H9 (cell line): ENCODE measurements around the gene PPP1R3C. TPM values are rescaled to one million over a fixed set of nuclear protein-coding genes. Genes with fewer than 3 reads are reported as not detected.

Source experiments
- DNase-seq: peaks from one replicate; pipeline ENCODE4 v3.0.0-alpha.2; 2017
- H2AFZ ChIP-seq: one replicate; pipeline ENCODE4 v1.6.1; 2013; ENCODE audit warnings: mild to moderate bottlenecking, low read length, control low read depth, moderate library complexity
- H2AK5ac ChIP-seq: 2 replicates; pipeline ENCODE4 v1.6.1; 2013; ENCODE audit warnings: low read length, control low read depth, mixed read lengths; ENCODE audit not compliant: insufficient read length
- H2BK120ac ChIP-seq: one replicate; pipeline ENCODE4 v1.6.1; 2013; ENCODE audit warnings: low read depth, mild to moderate bottlenecking, low read length, control low read depth, inconsistent platforms; ENCODE audit not compliant: poor library complexity, severe bottlenecking
- H2BK12ac ChIP-seq: 2 replicates; pipeline ENCODE4 v1.6.1; 2013; ENCODE audit warnings: low read length, control low read depth, mixed read lengths, low read depth; ENCODE audit not compliant: insufficient read length
- H2BK15ac ChIP-seq: 2 replicates; pipeline ENCODE4 v1.6.1; 2013; ENCODE audit warnings: low read depth, low read length, control low read depth
- H2BK20ac ChIP-seq: one replicate; pipeline ENCODE4 v1.6.1; 2013; ENCODE audit warnings: low read depth, mild to moderate bottlenecking, low read length, control low read depth, inconsistent platforms; ENCODE audit not compliant: poor library complexity, severe bottlenecking
- H2BK5ac ChIP-seq: 2 replicates; pipeline ENCODE4 v1.6.1; 2013; ENCODE audit warnings: low read length, control low read depth, mixed read lengths; ENCODE audit not compliant: insufficient read length
- H3K14ac ChIP-seq: 2 replicates; pipeline ENCODE4 v1.6.1; 2013; ENCODE audit warnings: low read length, control low read depth; ENCODE audit not compliant: insufficient read depth
- H3K18ac ChIP-seq: 2 replicates; pipeline ENCODE4 v1.6.1; 2013; ENCODE audit warnings: low read depth, mild to moderate bottlenecking, mixed read lengths, low read length, control low read depth; ENCODE audit not compliant: insufficient read length
- H3K23ac ChIP-seq: 2 replicates; pipeline ENCODE4 v1.6.1; 2013; ENCODE audit warnings: low read length, control low read depth, mixed read lengths, low read depth; ENCODE audit not compliant: insufficient read length
- H3K23me2 ChIP-seq: 2 replicates; pipeline ENCODE4 v1.6.1; 2013; ENCODE audit warnings: low read depth, mild to moderate bottlenecking, mixed read lengths, low read length, control low read depth; ENCODE audit not compliant: insufficient read length, poor library complexity, severe bottlenecking
- H3K27ac ChIP-seq: 2 replicates; pipeline ENCODE4 v1.5.1; 2013; ENCODE audit warnings: low read length, control low read depth, mixed read lengths, low read depth; ENCODE audit not compliant: insufficient read length
- H3K27me3 ChIP-seq: 2 replicates; pipeline ENCODE4 v1.6.1; 2013; ENCODE audit warnings: low read length, control low read depth, inconsistent platforms; ENCODE audit not compliant: insufficient read depth
- H3K4ac ChIP-seq: 2 replicates; pipeline ENCODE4 v1.6.1; 2013; ENCODE audit warnings: low read depth, mild to moderate bottlenecking, control low read depth, inconsistent platforms, low read length, moderate library complexity
- H3K4me1 ChIP-seq: 2 replicates; pipeline ENCODE4 v1.6.1; 2013; ENCODE audit warnings: low read length, control low read depth, inconsistent platforms; ENCODE audit not compliant: insufficient read depth
- H3K4me2 ChIP-seq: 2 replicates; pipeline ENCODE4 v1.6.1; 2013; ENCODE audit warnings: low read length, control low read depth, mixed read lengths; ENCODE audit not compliant: insufficient read length, insufficient read depth
- H3K56ac ChIP-seq: 2 replicates; pipeline ENCODE4 v1.6.1; 2013; ENCODE audit warnings: low read depth, mild to moderate bottlenecking, mixed read lengths, low read length, control low read depth; ENCODE audit not compliant: insufficient read length
- H3K79me1 ChIP-seq: 2 replicates; pipeline ENCODE4 v1.6.1; 2013; ENCODE audit warnings: low read depth, mild to moderate bottlenecking, moderate library complexity, low read length, control low read depth, inconsistent platforms; ENCODE audit not compliant: insufficient read depth, poor library complexity, severe bottlenecking
- H3K79me2 ChIP-seq: 2 replicates; pipeline ENCODE4 v1.6.1; 2013; ENCODE audit warnings: low read length, control low read depth, inconsistent platforms; ENCODE audit not compliant: insufficient read depth
- H3K9ac ChIP-seq: 2 replicates; pipeline ENCODE4 v1.6.1; 2013; ENCODE audit warnings: low read length, control low read depth, mixed read lengths; ENCODE audit not compliant: insufficient read length; ENCODE audit errors: extremely low read depth
- H3K9me3 ChIP-seq: one replicate; pipeline ENCODE4 v1.6.1; 2013; ENCODE audit warnings: low read depth, low read length, inconsistent platforms; ENCODE audit not compliant: control insufficient read depth
- H3T11ph ChIP-seq: one replicate; pipeline ENCODE4 v1.6.1; 2013; ENCODE audit warnings: mild to moderate bottlenecking, low read length, control low read depth, inconsistent platforms
- H4K20me1 ChIP-seq: one replicate; pipeline ENCODE4 v1.6.1; 2013; ENCODE audit not compliant: control insufficient read depth, insufficient read length, insufficient read depth
- H4K5ac ChIP-seq: 2 replicates; pipeline ENCODE4 v1.6.1; 2013; ENCODE audit warnings: low read depth, mild to moderate bottlenecking, mixed read lengths, low read length, control low read depth; ENCODE audit not compliant: insufficient read length
- H4K8ac ChIP-seq: replicated peaks from 2 replicates; pipeline ENCODE4 v1.6.1; 2013; ENCODE audit warnings: low read length, control low read depth, mixed read lengths, low read depth; ENCODE audit not compliant: insufficient read length
- H4K91ac ChIP-seq: 2 replicates; pipeline ENCODE4 v1.6.1; 2013; ENCODE audit warnings: low read depth, mild to moderate bottlenecking, moderate library complexity, mixed read lengths, low read length, control low read depth; ENCODE audit not compliant: insufficient read length
- H3K27ac Mint-ChIP-seq, 3 experiments: 2 replicates in 2 of 3; 3 replicates in 1 of 3; pipeline ENCODE4 v1.8.0; 2020 to 2021; ENCODE audit warnings: mixed read lengths in 3 of 3, mild to moderate bottlenecking in 1 of 3, moderate library complexity in 1 of 3
- H3K27me3 Mint-ChIP-seq: 2 replicates; pipeline ENCODE4 v1.8.0; 2021; ENCODE audit warnings: low read depth, mild to moderate bottlenecking, moderate library complexity, mixed read lengths
- H3K36me3 Mint-ChIP-seq, 3 experiments: 2 replicates in 2 of 3; 3 replicates in 1 of 3; pipeline ENCODE4 v1.8.0; 2020 to 2021; ENCODE audit warnings: low read depth in 3 of 3, mixed read lengths in 3 of 3; ENCODE audit not compliant: insufficient read depth in 1 of 3
- H3K4me1 Mint-ChIP-seq, 2 experiments: 2 replicates each; pipeline ENCODE4 v1.8.0; 2020; ENCODE audit warnings: mixed read lengths in 2 of 2
- H3K4me3 Mint-ChIP-seq, 2 experiments: 2 replicates in 1 of 2; 3 replicates in 1 of 2; pipeline ENCODE4 v1.8.0; 2020 to 2021; ENCODE audit warnings: mild to moderate bottlenecking in 2 of 2, mixed read lengths in 2 of 2, moderate library complexity in 1 of 2
- H3K9me3 Mint-ChIP-seq, 2 experiments: 2 replicates in 1 of 2; 3 replicates in 1 of 2; pipeline ENCODE4 v1.8.0; 2020; ENCODE audit warnings: mild to moderate bottlenecking in 2 of 2, mixed read lengths in 2 of 2, moderate library complexity in 1 of 2
- CTCF ChIP-seq: fragments of 200-600 bp; sonication (generic); conservative IDR thresholded peaks from 3 replicates; pipeline ENCODE4 v1.8.0; 2021; ENCODE audit warnings: antibody characterized with exemption, mild to moderate bottlenecking
- WGBS: extraction: QIAGEN DNeasy Blood & Tissue Kit; methylation state at CpG from one replicate; pipeline ENCODE4 v1.1.7; 2013; ENCODE audit warnings: missing lambda C conversion rate, low lambda C conversion rate, mixed read lengths; ENCODE audit not compliant: insufficient read length; ENCODE audit errors: extremely low coverage; 5-methylcytosine and 5-hydroxymethylcytosine counted together
- total RNA-seq: library from RNA; stranded (reverse); gene quantifications from 2 replicates; pipeline ENCODE4 v1.2.1, GENCODE V29; 2021

PPP1R3C gene
- total RNA-seq, 1 experiment from 2014 or later, result 1.2 TPM

GRCh38 chr10:91664426-91664825, 31.6 kb upstream of the PPP1R3C start:
- Histone ChIP-seq H3T11ph (no peak overlapping the region), H3K27ac (no peak overlapping the region), H2BK15ac (no peak overlapping the region), H3K14ac (no peak overlapping the region), H4K20me1 (no peaks in the 10 kb centered on the region), H2AK5ac (no peak overlapping the region), H3K9me3 (no peaks in the 10 kb centered on the region), H3K23ac (no peak overlapping the region), H3K27me3 (no peaks in the 10 kb centered on the region), H3K79me2 (no peaks in the 10 kb centered on the region), H4K8ac (no peak overlapping the region), H3K4ac (no peak overlapping the region), H3K23me2 (no peaks in the 10 kb centered on the region), H3K79me1 (no peaks in the 10 kb centered on the region), H3K4me1 (peaks cover 2% of the 10 kb centered on the region; the same call in 1 of the 2 replicates), H3K9ac (no peak overlapping the region), H2BK12ac (no peak overlapping the region), H2AFZ (no peak overlapping the region), H4K91ac (no peak overlapping the region), H2BK120ac (no peak overlapping the region), H3K18ac (no peak overlapping the region), H2BK20ac (no peak overlapping the region), H3K56ac (no peak overlapping the region), H3K4me2 (no peak overlapping the region), H4K5ac (no peak overlapping the region), H2BK5ac (no peak overlapping the region)
- H3K36me3 Mint-ChIP-seq, result peaks cover 0 to 7% (median 2%) of the 10 kb centered on the region in 3 experiments; a peak in 2 of 7 replicates
- H3K4me3 Mint-ChIP-seq, result no peak overlapping the region
- H3K4me1 Mint-ChIP-seq, result peaks cover 13 to 17% of the 10 kb centered on the region in 2 experiments
- H3K9me3 Mint-ChIP-seq, result peaks cover 0 to 6% of the 10 kb centered on the region in 2 experiments; a peak in 3 of 5 replicates
- DNase-seq, result no peak
- no peak for TF ChIP-seq CTCF
- H3K27me3 Mint-ChIP-seq, result no peaks in the 10 kb centered on the region; the same call in 1 of the 2 replicates
- no peak overlapping the region for H3K27ac Mint-ChIP-seq
- no CpG with 5 or more reads among the region's 2 CpGs for WGBS
